CD14-positive monocyte (primary cell): ENCODE data around the gene NUMBL. TPM values are rescaled to one million over a fixed set of nuclear protein-coding genes. Genes with fewer than 3 reads are reported as not detected.

Source experiments
- DNase-seq, 3 donors: peaks; one replicate each; pipeline ENCODE4 v3.0.0-alpha.2; 2011 to 2022
- H2AFZ ChIP-seq: 2 replicates; pipeline ENCODE4 v1.6.0; 2012; ENCODE audit warnings: mild to moderate bottlenecking, low read depth, low read length, inconsistent platforms; ENCODE audit not compliant: insufficient read depth, poor library complexity, severe bottlenecking
- H3K27ac ChIP-seq, 2 donors: 1 replicate in 1 of 2; 2 replicates in 1 of 2; pipeline ENCODE4 v1.5.1; 2012 to 2013; ENCODE audit warnings: low read length in 2 of 2, control low read depth in 1 of 2, inconsistent platforms in 1 of 2, low read depth in 1 of 2, mild to moderate bottlenecking in 1 of 2
- H3K27me3 ChIP-seq, 2 donors: one replicate each; pipeline versions ENCODE4 v1.6.0 to v1.6.1; 2011 to 2013; ENCODE audit warnings: low read length in 2 of 2; ENCODE audit not compliant: control insufficient read depth in 2 of 2, insufficient read depth in 2 of 2
- H3K36me3 ChIP-seq, 2 donors: replicated peaks in 1 of 2; 1 replicate in 1 of 2; 2 replicates in 1 of 2; pipeline versions ENCODE4 v1.5.1 to v1.6.1; 2012 to 2013; ENCODE audit warnings: low read length in 2 of 2, control low read depth in 1 of 2, inconsistent platforms in 1 of 2, mild to moderate bottlenecking in 1 of 2; ENCODE audit not compliant: insufficient read depth in 2 of 2, control insufficient read depth in 1 of 2
- H3K4me1 ChIP-seq, 2 donors: 1 replicate in 1 of 2; 2 replicates in 1 of 2; pipeline versions ENCODE4 v1.5.1 to v1.6.1; 2012 to 2013; ENCODE audit warnings: low read length in 2 of 2, control low read depth in 1 of 2, inconsistent platforms in 1 of 2, mild to moderate bottlenecking in 1 of 2, moderate library complexity in 1 of 2; ENCODE audit not compliant: insufficient read depth in 2 of 2, control insufficient read depth in 1 of 2
- H3K4me2 ChIP-seq: replicated peaks from 2 replicates; pipeline ENCODE3; 2012; ENCODE audit warnings: low read length, moderate library complexity, mild to moderate bottlenecking; ENCODE audit not compliant: poor library complexity, severe bottlenecking; ENCODE audit errors: extremely low read depth
- H3K4me3 ChIP-seq, 3 experiments: fragments of 200-600 bp in 1 of 3; sonication (generic) in 1 of 3; replicated peaks in 1 of 3; 1 replicate in 2 of 3; 2 replicates in 1 of 3; pipeline ENCODE4 v1.5.1; 2011 to 2013; ENCODE audit warnings: low read length in 3 of 3, mild to moderate bottlenecking in 3 of 3, control low read depth in 2 of 3, low read depth in 2 of 3, inconsistent platforms in 1 of 3, moderate library complexity in 1 of 3
- H3K79me2 ChIP-seq: 2 replicates; pipeline ENCODE4 v1.6.0; 2012; ENCODE audit warnings: mild to moderate bottlenecking, control low read depth, inconsistent platforms, low read length, moderate library complexity; ENCODE audit not compliant: insufficient read depth
- H3K9ac ChIP-seq: 2 replicates; pipeline ENCODE4 v1.6.0; 2017; ENCODE audit warnings: low read length, mild to moderate bottlenecking; ENCODE audit not compliant: insufficient read depth, poor library complexity, severe bottlenecking
- H3K9me3 ChIP-seq, 2 donors: replicated peaks in 1 of 2; 1 replicate in 1 of 2; 2 replicates in 1 of 2; pipeline versions ENCODE4 v1.5.1 to v1.6.1; 2012 to 2013; ENCODE audit warnings: low read length in 2 of 2, control low read depth in 1 of 2; ENCODE audit not compliant: control insufficient read depth in 1 of 2, insufficient read depth in 1 of 2
- H4K20me1 ChIP-seq: 2 replicates; pipeline ENCODE4 v1.6.0; 2012; ENCODE audit warnings: mild to moderate bottlenecking, low read length, control low read depth, moderate library complexity; ENCODE audit not compliant: insufficient read depth
- H3K27ac Mint-ChIP-seq, 7 donors: one replicate each; pipeline ENCODE4 v1.8.0; 2020; ENCODE audit warnings: mild to moderate bottlenecking in 7 of 7, mixed read lengths in 7 of 7, moderate library complexity in 6 of 7, inconsistent platforms in 2 of 7
- H3K27me3 Mint-ChIP-seq, 3 donors: one replicate each; pipeline ENCODE4 v1.8.0; 2021 to 2022; ENCODE audit warnings: low read depth in 3 of 3, mild to moderate bottlenecking in 3 of 3, mixed read lengths in 3 of 3, moderate library complexity in 3 of 3, inconsistent platforms in 1 of 3
- H3K36me3 Mint-ChIP-seq, 2 donors: one replicate each; pipeline ENCODE4 v1.8.0; 2020; ENCODE audit warnings: mixed read lengths in 2 of 2, inconsistent platforms in 1 of 2, mild to moderate bottlenecking in 1 of 2
- H3K4me1 Mint-ChIP-seq: one replicate; pipeline ENCODE4 v1.8.0; 2020; ENCODE audit warnings: mild to moderate bottlenecking, mixed read lengths
- H3K4me3 Mint-ChIP-seq, 2 donors: one replicate each; pipeline ENCODE4 v1.8.0; 2020; ENCODE audit warnings: mild to moderate bottlenecking in 2 of 2, mixed read lengths in 2 of 2, moderate library complexity in 1 of 2
- H3K9me3 Mint-ChIP-seq, 7 donors: one replicate each; pipeline ENCODE4 v1.8.0; 2020 to 2022; ENCODE audit warnings: mixed read lengths in 7 of 7, mild to moderate bottlenecking in 6 of 7, moderate library complexity in 6 of 7, inconsistent platforms in 2 of 7
- CTCF ChIP-seq: fragments of 200-600 bp; IDR thresholded peaks from one replicate; pipeline ENCODE4 v1.8.0; 2022; ENCODE audit warnings: antibody characterized with exemption, mild to moderate bottlenecking
- WGBS: methylation state at CpG from one replicate; pipeline ENCODE4 v1.1.5; 2013; ENCODE audit warnings: missing lambda C conversion rate; ENCODE audit not compliant: insufficient coverage; 5-methylcytosine and 5-hydroxymethylcytosine counted together
- intact Hi-C, 2 donors: fragments of 100-400 bp; cut with micrococcal nuclease; formaldehyde crosslinking; loops; one replicate each; pipeline versions ENCODE4 v1.15.0 to v1.15.1; 2023
- polyA plus RNA-seq, 3 donors: library from polyadenylated mRNA; depleted of rRNA in 1 of 3; unstranded in 2 of 3; stranded (reverse) in 1 of 3; fragments of 300-500 nt in 2 of 3; fragments of >200 nt in 1 of 3; fragmentation: Illumina TruSeq in 2 of 3; gene quantifications; 1 replicate in 2 of 3; 2 replicates in 1 of 3; pipeline ENCODE4 v1.2.3, GENCODE V29; 2012 to 2021

Gene NUMBL
- polyA plus RNA-seq, 3 donors, result 0.12 to 7.2 (median 0.45) TPM

- WGBS, result 71% methylated on average over 4 of the region's 4 CpGs
- intact Hi-C loops, result no loop called here
- no peak overlapping the region for H3K4me3 ChIP-seq
- no peak overlapping the region for H3K9ac ChIP-seq
- peaks cover 5 to 10% of the 10 kb centered on the region in 2 donors for H3K36me3 ChIP-seq
- H3K9me3 ChIP-seq, result no peaks in the 10 kb centered on the region
- no peaks in the 10 kb centered on the region for H3K79me2 ChIP-seq
- Mint-ChIP-seq H3K36me3 (peaks cover 35 to 46% of the 10 kb centered on the region in 2 donors), H3K9me3 (peaks cover 0 to 4% (median 0%) of the 10 kb centered on the region in 7 donors), H3K27me3 (peaks cover 0 to 1% (median 0%) of the 10 kb centered on the region in 3 donors), H3K4me1 (no peaks in the 10 kb centered on the region), H3K27ac (no peak overlapping the region), H3K4me3 (no peak overlapping the region)
- no peak overlapping the region for H2AFZ ChIP-seq
- DNase-seq, result no peak
- no peaks in the 10 kb centered on the region for H3K27me3 ChIP-seq
- H3K27ac ChIP-seq, result no peak overlapping the region
- H3K4me2 ChIP-seq, result no peak overlapping the region
- no peaks in the 10 kb centered on the region for H4K20me1 ChIP-seq
- H3K4me1 ChIP-seq, result no peaks in the 10 kb centered on the region
- no peak for TF ChIP-seq CTCF
Measured at GRCh38 chr19:40681039-40681438, 9.4 kb downstream of the NUMBL start.

- Histone ChIP-seq H3K27me3 (no peaks in the 10 kb centered on the region), H3K9me3 (no peaks in the 10 kb centered on the region), H3K9ac (no peak overlapping the region), H3K79me2 (no peaks in the 10 kb centered on the region), H2AFZ (no peak overlapping the region), H3K4me2 (no peak overlapping the region), H3K36me3 (peaks cover 12 to 26% of the 10 kb centered on the region in 2 donors), H3K27ac (no peak overlapping the region), H4K20me1 (no peaks in the 10 kb centered on the region), H3K4me3 (no peak overlapping the region), H3K4me1 (no peaks in the 10 kb centered on the region)
- Mint-ChIP-seq H3K4me3 (no peak overlapping the region), H3K9me3 (no peaks in the 10 kb centered on the region), H3K36me3 (peaks cover 23 to 27% of the 10 kb centered on the region in 2 donors), H3K4me1 (no peaks in the 10 kb centered on the region), H3K27ac (no peak overlapping the region), H3K27me3 (no peaks in the 10 kb centered on the region)
- intact Hi-C loops, result no loop called here
- no peak for DNase-seq
- WGBS, result 99% methylated on average over 22 of the region's 23 CpGs
- no peak for TF ChIP-seq CTCF
Measured at GRCh38 chr19:40677156-40677555, 13.3 kb downstream of the NUMBL start.
